Activated naive CD4-positive, alpha-beta T cell treated with anti-CD3 and anti-CD28 coated beads, Interleukin-2, amount 50 U/mL, for 24 hours (primary cell): ENCODE data around the gene CPLX1.

Experiments used
- H3K27ac Mint-ChIP-seq: one replicate; pipeline ENCODE4 v1.8.0; 2021; ENCODE audit warnings: mild to moderate bottlenecking, mixed read lengths
- H3K27me3 Mint-ChIP-seq: one replicate; pipeline ENCODE4 v1.8.0; 2021; ENCODE audit warnings: mixed read lengths
- H3K36me3 Mint-ChIP-seq: one replicate; pipeline ENCODE4 v1.8.0; 2021; ENCODE audit warnings: mixed read lengths
- H3K4me1 Mint-ChIP-seq: one replicate; pipeline ENCODE4 v1.8.0; 2021; ENCODE audit warnings: mixed read lengths
- H3K4me3 Mint-ChIP-seq: one replicate; pipeline ENCODE4 v1.8.0; 2021; ENCODE audit warnings: mild to moderate bottlenecking, mixed read lengths
- H3K9me3 Mint-ChIP-seq: one replicate; pipeline ENCODE4 v1.8.0; 2021; ENCODE audit warnings: mixed read lengths

The CPLX1 gene

GRCh38 chr4:795726-796119, 30.2 kb downstream of the CPLX1 start:
- peak overlapping the region; percentile 23 for H3K4me3 Mint-ChIP-seq
- H3K36me3 Mint-ChIP-seq = no peaks in the 10 kb centered on the region
- H3K27ac Mint-ChIP-seq = no peak overlapping the region
- peaks cover 28% of the 10 kb centered on the region for H3K4me1 Mint-ChIP-seq
- peaks cover 28% of the 10 kb centered on the region for H3K27me3 Mint-ChIP-seq
- no peaks in the 10 kb centered on the region for H3K9me3 Mint-ChIP-seq

- Mint-ChIP-seq H3K4me1 (peaks cover 28% of the 10 kb centered on the region), H3K27ac (no peak overlapping the region), H3K36me3 (no peaks in the 10 kb centered on the region), H3K9me3 (no peaks in the 10 kb centered on the region), H3K4me3 (peak overlapping the region; percentile 62), H3K27me3 (peaks cover 31% of the 10 kb centered on the region)
Measured at GRCh38 chr4:794900-795725, 30.8 kb downstream of the CPLX1 start.

DNA sequence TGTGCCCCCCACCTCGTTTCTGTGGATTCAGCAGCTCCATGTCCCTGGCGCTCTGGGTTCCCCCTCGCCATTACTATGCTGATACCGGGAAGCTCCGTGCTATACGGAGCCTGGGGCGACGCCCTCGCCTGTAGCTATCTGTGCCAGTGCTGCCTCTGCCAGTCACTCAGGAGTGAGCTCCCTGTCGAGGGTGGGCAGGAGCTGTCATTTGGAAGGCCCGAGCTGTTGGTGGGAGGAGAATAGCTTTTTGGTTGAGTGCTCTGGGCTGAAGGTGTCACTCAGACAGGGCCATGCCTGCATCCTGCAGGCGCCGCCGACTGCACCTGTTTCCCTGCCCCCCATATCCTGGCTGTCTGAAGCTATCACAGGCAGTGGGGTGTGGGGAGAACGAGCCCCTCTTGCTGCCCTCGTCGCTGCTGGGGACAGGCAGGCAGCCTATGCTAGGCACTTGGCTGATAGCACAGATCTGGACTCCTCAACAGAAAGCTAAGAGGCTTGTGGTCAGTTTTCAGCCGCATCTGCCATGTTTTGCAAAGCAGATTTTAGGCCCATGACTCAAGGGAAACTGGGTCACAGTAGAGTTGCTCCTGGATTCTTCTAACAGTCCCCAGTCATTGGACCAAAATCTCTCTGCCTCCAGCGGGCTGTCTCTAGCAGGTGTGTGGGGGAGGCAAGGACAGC, 31.8 kb downstream of the CPLX1 start:
- peaks cover 24% of the 10 kb centered on the region for H3K4me1 Mint-ChIP-seq
- H3K36me3 Mint-ChIP-seq = no peaks in the 10 kb centered on the region
- peak overlapping the region; percentile 7 for H3K4me3 Mint-ChIP-seq
- H3K27ac Mint-ChIP-seq = no peak overlapping the region
- H3K9me3 Mint-ChIP-seq = no peaks in the 10 kb centered on the region
- H3K27me3 Mint-ChIP-seq = peaks cover 31% of the 10 kb centered on the region

- Mint-ChIP-seq H3K27ac (peak overlapping the region; percentile 82), H3K4me3 (peak overlapping the region; percentile 81)
Measured at GRCh38 chr4:793093-793861, 32.7 kb downstream of the CPLX1 start.

DNA sequence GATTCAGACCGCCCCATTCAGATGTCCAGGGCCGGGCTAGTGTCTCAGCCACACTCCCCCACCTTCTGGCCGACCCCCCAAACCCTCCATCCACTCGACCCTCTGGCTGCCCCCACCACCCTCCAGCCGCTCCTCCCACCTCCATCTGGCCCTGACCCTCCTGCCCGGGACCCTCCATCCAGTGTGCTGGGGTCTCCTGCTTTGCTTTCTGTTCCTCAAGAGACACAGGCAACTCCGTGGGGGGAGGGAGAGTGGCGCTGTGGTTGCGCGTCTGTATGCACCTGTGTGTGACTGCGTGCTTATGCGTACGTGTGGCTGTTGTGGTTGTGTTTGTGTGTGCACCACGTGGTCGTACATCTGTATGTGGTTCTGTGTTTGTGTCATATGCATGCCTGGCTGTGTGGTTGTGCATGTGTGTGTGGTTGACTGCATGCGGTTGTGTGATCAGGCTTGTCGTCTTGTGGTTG, 33.3 kb downstream of the CPLX1 start:
- Mint-ChIP-seq H3K4me3 (peak overlapping the region; percentile 81), H3K4me1 (peaks cover 20% of the 10 kb centered on the region), H3K27ac (peak overlapping the region; percentile 82), H3K9me3 (no peaks in the 10 kb centered on the region), H3K27me3 (peaks cover 31% of the 10 kb centered on the region), H3K36me3 (no peaks in the 10 kb centered on the region)

More at GRCh38 chr4:793093-793861, 32.7 kb downstream of the CPLX1 start:
- Mint-ChIP-seq H3K9me3 (no peaks in the 10 kb centered on the region), H3K27me3 (peaks cover 31% of the 10 kb centered on the region), H3K36me3 (no peaks in the 10 kb centered on the region), H3K4me1 (peaks cover 20% of the 10 kb centered on the region)

GRCh38 chr4:791898-792625, 33.9 kb downstream of the CPLX1 start:
- Mint-ChIP-seq H3K36me3 (no peaks in the 10 kb centered on the region), H3K27me3 (peaks cover 34% of the 10 kb centered on the region), H3K9me3 (no peaks in the 10 kb centered on the region), H3K27ac (no peak overlapping the region), H3K4me1 (peaks cover 25% of the 10 kb centered on the region), H3K4me3 (peak overlapping the region; percentile 81)

DNA sequence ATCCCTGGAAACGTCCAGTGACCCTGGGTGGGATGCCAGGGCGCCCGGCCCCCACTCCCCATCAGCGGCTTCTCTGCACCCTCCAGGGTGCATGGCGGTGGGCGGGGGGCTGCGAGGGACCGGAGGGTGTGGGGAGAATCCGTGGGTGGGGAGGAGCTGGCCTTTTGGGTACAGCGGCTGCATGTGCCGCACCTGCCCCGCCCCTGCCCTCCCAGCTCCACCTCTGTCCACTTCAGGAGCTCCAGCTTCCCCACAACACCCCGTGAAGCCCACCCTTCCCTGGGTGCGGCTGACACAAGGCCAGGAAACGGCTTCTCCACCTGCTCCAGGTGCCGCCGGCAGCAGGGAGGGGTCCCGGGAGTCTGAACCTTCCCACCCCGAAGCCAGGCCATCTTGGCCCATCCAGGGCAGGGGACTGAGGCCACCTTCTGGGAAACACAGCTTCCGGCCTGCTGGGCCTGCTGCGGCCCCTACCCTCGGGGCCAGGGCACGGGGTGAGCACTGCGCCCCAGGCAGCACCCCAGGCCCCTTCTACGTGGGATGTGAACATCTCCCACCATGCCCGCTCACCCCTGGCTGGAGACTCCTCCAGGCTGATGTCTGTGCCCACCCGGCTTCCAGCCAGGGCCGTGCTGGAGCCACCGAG, 34.6 kb downstream of the CPLX1 start:
- Mint-ChIP-seq H3K36me3 (no peaks in the 10 kb centered on the region), H3K27ac (no peak overlapping the region), H3K27me3 (peaks cover 30% of the 10 kb centered on the region), H3K4me1 (peaks cover 25% of the 10 kb centered on the region), H3K9me3 (no peaks in the 10 kb centered on the region), H3K4me3 (no peak overlapping the region)

- Mint-ChIP-seq H3K27ac (no peak overlapping the region), H3K36me3 (no peaks in the 10 kb centered on the region), H3K4me1 (peaks cover 29% of the 10 kb centered on the region), H3K4me3 (peak overlapping the region; percentile 9), H3K9me3 (no peaks in the 10 kb centered on the region), H3K27me3 (peaks cover 30% of the 10 kb centered on the region)
Measured at GRCh38 chr4:790466-790820, 35.5 kb downstream of the CPLX1 start.

- Mint-ChIP-seq H3K27me3 (peaks cover 31% of the 10 kb centered on the region), H3K4me3 (no peak overlapping the region), H3K36me3 (no peaks in the 10 kb centered on the region), H3K4me1 (peaks cover 32% of the 10 kb centered on the region), H3K27ac (no peak overlapping the region), H3K9me3 (no peaks in the 10 kb centered on the region)
Measured at GRCh38 chr4:789571-790465, 36.1 kb downstream of the CPLX1 start.

GRCh38 chr4:788636-789297, 37.2 kb downstream of the CPLX1 start:
- H3K9me3 Mint-ChIP-seq = no peaks in the 10 kb centered on the region
- no peak overlapping the region for H3K27ac Mint-ChIP-seq
- H3K27me3 Mint-ChIP-seq = peaks cover 26% of the 10 kb centered on the region
- peaks cover 25% of the 10 kb centered on the region for H3K4me1 Mint-ChIP-seq
- no peaks in the 10 kb centered on the region for H3K36me3 Mint-ChIP-seq
- H3K4me3 Mint-ChIP-seq = no peak overlapping the region

- H3K27me3 Mint-ChIP-seq = peaks cover 24% of the 10 kb centered on the region
- H3K9me3 Mint-ChIP-seq = no peaks in the 10 kb centered on the region
- H3K4me3 Mint-ChIP-seq = no peak overlapping the region
- no peaks in the 10 kb centered on the region for H3K36me3 Mint-ChIP-seq
- H3K4me1 Mint-ChIP-seq = peaks cover 23% of the 10 kb centered on the region
- H3K27ac Mint-ChIP-seq = no peak overlapping the region
Measured at GRCh38 chr4:788006-788635, 37.8 kb downstream of the CPLX1 start.

DNA sequence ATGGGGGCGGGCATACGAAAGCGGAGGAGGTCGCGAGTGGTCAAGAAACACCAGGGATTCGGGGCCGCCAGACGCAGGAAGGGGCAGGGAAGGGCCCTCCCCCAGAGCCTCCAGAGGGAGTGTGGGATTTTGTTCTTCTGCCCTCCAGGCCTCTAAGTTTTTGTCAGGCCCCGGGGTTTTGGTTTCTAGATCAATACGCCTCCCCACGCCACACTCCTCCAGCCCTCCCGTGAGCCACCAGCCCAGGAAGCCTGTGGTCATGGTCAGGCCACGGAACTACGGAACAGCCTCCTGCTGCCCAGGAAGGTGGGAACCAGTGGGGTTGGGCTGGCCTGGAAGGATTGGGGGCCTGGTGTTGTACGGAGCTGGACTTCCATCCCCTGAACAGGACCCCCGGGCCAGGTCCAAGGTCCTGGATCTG, 38.4 kb downstream of the CPLX1 start:
- Mint-ChIP-seq H3K36me3 (no peaks in the 10 kb centered on the region), H3K27ac (no peak overlapping the region), H3K27me3 (peaks cover 19% of the 10 kb centered on the region), H3K4me3 (peak overlapping the region; percentile 53), H3K9me3 (no peaks in the 10 kb centered on the region), H3K4me1 (peaks cover 19% of the 10 kb centered on the region)

- Mint-ChIP-seq H3K36me3 (no peaks in the 10 kb centered on the region), H3K9me3 (no peaks in the 10 kb centered on the region), H3K4me3 (no peak overlapping the region), H3K27ac (no peak overlapping the region), H3K27me3 (peaks cover 18% of the 10 kb centered on the region), H3K4me1 (peaks cover 25% of the 10 kb centered on the region)
Measured at GRCh38 chr4:786861-787300, 39.0 kb downstream of the CPLX1 start.
